ENCODE data around the gene ITGB6.
A peak's percentile ranks its signal among the peaks of the same experiment; 100 is the strongest.

Gene ITGB6, protein sequence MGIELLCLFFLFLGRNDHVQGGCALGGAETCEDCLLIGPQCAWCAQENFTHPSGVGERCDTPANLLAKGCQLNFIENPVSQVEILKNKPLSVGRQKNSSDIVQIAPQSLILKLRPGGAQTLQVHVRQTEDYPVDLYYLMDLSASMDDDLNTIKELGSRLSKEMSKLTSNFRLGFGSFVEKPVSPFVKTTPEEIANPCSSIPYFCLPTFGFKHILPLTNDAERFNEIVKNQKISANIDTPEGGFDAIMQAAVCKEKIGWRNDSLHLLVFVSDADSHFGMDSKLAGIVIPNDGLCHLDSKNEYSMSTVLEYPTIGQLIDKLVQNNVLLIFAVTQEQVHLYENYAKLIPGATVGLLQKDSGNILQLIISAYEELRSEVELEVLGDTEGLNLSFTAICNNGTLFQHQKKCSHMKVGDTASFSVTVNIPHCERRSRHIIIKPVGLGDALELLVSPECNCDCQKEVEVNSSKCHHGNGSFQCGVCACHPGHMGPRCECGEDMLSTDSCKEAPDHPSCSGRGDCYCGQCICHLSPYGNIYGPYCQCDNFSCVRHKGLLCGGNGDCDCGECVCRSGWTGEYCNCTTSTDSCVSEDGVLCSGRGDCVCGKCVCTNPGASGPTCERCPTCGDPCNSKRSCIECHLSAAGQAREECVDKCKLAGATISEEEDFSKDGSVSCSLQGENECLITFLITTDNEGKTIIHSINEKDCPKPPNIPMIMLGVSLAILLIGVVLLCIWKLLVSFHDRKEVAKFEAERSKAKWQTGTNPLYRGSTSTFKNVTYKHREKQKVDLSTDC

DNA sequence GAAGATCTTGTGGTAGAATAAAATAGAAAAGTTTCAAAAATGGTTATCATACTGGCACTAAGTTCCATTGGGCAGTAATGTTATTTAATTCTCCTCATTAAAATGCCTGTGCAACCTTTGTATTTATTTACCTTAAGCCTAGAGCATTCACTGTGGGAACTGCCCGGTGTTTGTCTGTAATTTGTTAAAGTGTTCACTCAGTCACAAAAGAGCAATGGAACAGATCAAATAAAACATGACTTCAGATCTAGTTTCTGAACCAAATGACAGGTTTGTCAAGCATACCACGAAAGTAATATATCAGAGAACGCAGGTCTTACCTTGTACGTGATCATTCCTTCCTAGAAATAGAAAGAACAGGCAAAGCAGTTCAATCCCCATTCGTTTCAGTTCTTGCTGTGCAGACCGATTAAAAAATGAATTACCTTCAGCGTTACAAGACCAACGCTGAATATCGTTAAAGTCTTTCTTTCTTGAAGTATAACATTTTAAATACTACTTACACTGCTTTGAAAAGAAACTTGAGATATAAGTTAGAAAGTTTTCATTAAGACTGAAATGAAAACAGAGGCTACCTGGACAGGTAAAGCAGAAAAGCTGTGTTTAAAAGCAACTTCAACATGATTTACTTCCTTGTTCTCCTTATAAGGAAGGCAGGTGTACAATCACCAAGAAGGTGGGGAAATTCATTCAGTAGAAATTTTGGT is at the start of gene ITGB6:
Gene ITGB6 (minus strand): TSS at position 590 of the 707 bp plus-strand sequence. CDS start 209 bp downstream, at position 381.
- no peak for DNase-seq

DNA sequence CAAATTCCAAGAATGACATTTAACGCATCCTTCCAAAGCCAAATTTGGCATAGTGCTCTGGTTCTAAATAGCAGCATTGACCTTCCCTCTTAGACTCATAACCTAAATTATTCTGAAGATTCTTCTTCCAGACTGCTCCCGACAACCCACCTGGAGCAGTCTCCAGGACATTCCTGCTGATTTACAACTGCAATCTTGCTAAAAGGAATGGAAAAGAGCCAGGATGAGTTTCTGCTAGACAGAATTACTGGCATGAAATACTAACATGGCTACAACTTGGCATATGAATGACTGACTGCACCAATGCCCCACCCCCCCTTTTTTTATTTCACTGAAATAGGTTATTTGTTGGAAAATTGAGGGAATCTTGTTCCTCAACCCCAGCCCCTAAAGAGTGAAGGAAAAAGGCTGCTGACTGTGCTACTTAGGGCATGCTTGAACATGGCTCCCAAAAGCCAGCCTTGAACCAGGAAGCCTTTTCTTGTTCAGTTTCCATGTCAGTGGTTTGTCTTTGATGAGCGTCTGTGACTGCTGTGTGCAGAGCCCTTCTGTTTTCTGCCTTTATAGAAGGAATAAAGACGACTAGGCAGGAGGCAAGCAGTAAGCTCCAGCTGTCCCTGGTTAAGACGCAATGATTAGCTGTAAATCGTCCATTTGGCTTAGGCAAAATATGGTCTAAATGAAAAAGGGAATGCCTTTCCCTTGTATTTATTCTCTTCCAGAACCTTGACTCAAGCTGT is 47.4 kb upstream of the ITGB6 start:
- peak; percentile 91 for DNase-seq

DNA sequence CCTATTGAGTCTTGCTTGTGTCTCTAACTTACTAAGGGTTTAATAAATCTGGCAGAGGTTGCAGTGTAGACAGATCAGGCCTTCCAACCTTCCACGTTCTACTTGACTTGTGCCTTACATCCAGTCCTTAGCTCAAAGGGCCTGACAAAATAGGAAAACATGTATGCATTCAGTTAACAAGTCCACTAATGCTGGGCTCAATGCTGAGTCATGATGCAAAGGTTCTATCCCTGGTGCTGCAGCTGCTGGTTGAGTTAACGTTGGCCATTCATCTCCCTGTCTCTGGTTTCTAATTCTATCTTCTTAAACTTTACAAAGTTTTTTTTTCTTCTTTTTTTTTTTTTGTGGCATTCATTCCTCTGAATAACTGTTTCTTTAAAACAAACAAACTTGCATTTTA is 46.3 kb upstream of the ITGB6 start:
- DNase-seq: peak; percentile 20

DNA sequence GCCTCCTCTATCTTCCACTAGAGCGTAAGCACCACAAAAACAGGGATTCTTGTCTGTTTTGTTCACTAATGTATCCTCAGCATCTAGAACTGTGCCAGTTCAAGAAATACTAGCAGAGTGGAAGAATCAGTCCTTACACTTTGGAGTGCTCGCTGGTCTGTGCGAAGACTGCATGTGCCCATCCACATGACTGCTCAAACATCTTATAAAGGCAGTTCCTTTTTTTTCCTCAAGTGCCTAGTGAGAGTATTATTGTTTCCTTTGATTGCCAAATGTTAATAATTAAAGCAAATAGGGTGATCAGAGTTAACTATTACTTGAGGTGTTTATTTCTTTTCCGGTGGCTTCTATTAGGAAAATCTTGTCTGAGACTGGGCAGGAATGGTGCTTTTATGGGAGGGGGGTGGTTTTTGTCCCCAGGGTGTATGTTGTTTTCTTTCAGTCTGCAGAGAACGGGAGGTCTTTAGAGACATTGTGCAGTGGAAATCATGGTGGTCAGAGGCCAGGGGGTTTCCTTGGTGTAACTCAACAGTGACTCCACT is 45.6 kb upstream of the ITGB6 start:
- no peak for DNase-seq

DNA sequence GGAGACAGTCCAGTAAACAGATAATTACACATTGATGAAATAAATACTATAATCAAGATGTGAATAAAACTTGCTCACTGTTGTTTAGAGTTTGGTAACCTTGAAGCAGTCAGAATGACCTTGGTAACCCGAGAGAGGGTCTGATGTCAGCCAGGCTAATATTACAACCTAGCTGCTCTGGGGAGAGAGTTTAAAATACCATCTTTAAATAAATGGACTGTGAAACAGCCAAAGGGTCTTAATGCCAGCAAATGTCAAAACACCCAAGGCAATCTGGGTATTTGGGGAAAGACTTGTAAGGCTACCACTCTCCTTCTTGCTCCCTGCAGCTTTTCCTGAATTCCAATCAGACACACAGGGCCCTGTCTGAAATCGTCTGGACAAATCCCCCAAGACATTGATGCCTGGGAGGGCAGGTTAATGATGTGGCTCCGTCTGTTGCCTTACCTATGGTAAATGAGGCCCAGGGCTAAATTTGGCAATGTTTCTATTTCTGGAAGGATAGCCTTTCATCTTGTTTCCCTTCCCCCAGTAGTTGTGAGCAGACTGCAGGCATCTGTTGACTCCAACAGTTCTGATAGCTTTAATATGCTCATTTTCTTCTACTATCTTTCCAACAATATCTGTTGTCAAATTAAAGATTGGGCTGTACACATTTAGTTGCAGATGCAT is 43.0 kb upstream of the ITGB6 start:
- peak; percentile 74 for DNase-seq

DNA sequence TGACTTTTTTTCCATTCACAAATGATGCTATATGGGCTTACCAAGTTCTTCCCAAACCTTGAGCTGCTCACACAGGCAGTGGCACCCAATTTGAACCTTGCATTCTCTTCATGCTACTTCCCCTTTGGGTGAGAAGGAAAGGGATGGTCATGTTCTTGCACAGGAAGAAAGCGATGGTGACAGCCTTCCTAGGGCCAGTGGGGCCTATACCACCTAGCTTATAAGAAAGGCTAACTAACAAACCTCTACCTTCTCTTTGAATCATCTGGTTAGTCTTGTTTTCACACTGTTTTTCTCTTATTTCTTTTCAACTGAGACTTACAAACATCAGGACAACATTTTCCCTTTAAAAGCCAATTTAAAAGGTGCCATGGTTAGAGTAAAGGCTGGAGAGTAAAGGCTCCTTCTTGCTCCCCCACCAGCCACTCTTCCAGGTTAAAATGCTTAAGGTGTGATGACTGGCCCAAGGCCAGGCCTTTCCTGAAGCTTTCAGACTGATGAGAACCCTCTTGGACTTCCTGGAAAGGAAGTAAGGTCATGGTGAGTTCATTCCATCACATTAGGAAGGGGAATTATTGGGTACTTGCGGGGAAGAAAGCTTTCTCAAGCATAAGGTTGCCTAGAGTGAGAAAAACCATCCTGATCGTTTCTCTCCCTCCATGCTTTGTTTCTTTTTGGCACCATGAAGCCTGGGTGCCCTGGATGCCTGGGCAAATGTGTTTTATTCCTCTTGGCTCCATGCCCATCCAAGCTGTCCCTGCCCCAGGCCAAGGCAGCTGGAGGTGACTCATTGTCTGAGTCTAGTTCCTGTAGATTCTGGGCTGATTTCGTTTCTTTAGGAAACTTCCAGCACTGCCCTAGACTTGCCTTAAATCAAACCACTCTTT is 41.4 kb upstream of the ITGB6 start:
- no peak for DNase-seq

DNA sequence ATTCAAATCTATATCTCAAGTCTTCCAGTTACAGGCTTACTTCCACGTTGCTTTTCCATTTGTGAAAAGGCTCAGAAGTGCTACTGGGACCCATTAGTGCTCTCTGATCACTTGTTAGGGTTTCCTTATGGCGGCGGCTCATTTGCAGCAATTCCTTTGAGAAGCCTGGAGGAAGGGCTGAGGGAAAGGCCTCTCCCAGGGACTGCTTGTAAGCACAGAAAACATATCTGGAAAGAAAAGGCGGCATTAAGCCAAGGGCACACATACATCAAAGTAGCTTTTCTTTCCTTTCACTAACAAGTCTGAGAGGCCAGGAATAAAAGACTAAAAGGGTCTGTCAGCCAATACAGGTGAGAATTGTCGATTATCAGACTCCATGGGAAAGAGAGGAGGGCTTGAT is 39.4 kb upstream of the ITGB6 start:
- DNase-seq: no peak

DNA sequence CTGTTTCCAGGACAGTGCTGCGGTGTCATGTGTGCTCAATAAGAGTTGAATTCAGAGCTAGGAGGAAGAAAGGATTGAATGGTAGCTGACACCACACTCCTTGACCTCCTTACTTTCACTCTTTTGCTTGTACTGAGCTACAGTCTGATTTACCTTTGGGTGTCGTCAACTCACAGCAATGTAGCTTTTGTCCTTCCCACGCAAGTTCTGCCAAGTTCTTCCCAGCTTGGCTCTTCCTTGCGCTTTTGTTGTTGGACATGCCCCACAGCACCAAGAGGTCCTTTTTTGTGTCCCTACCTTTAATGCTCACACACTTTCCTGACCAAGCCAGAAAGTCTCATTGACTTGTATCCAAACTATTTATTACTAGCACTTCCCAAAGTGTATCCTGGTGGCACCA is 38.3 kb upstream of the ITGB6 start:
- no peak for DNase-seq

DNA sequence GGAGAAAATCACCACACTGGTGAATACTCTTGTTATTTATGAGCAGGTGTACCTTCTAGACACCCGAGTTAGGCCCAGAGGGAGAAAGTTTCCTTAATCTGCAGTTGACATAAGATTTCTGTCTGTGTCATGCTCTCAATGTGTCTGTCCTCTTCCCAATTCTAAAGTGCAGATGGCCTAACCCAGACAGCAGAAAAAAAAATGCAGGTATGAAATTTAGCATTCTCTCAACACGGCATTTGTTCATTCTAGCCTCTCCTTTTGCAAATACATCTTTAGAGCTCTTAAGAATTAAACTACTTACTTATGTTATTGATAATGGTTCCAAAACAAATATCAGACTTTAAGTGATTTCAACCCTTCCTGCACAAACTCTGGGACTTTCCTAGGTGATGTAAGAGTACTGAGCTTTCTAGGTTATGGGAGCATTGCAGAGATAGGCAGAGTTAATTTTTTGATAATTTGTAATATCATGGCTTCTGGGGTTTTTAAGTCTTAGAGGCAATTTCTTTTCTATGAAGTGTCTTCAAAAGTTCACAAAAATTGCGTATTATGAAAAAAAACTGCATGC is 32.9 kb upstream of the ITGB6 start:
- no peak for DNase-seq

DNA sequence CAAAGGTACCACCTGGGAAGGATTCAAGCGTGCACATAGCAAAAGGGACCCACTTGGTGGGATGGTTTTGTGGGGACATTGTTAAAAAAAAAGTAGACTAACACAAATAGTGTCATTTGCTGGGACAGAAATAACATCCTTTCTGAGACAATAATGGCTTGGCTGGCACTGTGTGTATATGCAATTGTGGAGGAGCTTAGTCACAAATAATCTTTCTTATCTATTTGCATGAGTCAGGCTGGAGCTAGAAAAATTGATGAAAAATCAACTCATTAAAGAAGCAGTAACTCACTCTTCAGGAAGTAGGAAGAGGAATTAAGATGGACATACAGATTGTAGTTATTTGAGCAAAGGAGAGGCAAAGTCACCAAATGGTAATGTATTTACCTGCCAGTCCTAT is 29.5 kb upstream of the ITGB6 start:
- no peak for DNase-seq

DNA sequence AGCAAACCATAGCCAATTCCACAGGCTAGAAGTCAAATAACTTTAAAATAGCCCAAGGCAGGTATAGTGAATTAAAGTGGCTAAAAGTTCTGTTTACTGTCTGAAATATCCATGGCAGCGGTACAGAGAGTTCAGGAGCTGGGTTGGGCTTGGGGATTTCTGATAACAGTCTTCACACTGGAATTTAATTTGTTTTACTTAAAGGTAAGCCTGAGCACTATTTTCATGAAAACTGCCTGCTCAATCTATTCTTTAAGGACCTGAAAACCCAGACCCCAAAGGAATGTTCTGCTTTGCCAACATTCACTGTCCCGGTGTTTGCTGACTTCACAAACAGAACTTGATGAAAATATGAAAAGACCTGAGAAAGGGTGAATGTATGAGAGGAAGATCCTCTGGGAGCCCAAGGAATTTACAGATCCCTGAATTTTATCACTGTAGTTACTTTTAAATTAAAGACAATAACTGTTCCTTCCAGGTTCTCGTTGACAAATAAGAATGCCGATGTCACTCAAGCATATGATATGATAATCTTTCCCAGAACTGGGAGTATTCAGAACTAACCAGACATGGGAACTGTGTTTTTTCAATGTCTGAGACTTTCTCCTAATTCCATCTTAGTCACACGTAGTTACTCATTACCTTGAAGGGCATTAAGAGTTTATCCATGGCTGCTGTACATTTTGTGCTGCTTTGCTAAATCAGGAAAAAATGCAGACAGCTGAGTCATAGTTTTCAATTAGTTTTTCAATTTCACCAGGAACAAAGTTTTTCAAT is 28.3 kb upstream of the ITGB6 start:
- DNase-seq: no peak

DNA sequence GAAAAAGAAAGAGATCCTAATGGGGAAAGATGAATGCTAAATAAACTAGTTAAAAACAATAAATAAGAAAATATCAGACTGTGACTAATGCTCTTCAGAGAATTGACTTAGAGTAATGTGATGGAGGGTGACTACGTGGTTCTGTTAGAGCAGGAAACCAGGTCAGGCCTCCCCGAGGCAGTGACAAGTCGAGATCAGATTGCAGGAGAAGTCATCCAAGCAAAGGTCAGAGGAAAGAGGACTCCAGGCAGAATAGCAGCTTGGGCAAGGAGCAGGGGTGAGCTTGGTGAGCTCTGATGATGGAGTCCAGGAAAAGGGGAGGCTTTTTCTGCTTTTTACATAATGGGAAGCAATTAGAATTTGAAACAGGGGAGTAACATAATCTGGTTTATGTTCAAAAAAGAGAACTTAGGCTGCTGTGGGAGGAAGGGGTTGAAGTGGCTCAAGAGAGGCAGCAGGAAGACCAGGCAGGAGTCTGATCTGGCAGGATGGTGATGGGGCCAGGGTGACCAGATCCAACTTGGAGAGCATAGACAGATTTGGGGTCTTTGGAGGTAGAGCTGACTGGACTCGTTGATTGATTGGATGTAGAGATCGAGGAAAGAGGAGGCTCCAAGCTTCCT is 27.3 kb upstream of the ITGB6 start:
- DNase-seq: no peak

DNA sequence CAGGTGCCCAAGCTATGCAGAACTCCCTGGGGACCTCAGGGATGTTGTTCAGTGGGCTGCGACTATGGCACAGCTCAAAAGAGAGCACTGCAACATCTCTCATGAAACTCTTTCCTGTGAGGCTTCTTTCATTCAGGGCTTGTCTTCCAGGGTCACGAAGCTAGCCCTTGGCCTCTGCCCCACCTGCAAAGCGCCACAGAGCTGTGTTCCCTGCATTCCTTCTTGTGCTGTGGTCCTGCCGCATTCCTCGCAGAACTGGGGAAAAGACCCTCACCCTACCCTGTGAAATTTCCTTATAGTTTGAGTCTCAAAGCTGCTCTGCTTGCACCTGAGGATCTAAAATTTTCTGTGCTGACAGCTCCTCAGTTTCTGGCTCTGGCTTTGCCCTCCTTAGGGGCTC is 26.3 kb upstream of the ITGB6 start:
- DNase-seq: no peak

DNA sequence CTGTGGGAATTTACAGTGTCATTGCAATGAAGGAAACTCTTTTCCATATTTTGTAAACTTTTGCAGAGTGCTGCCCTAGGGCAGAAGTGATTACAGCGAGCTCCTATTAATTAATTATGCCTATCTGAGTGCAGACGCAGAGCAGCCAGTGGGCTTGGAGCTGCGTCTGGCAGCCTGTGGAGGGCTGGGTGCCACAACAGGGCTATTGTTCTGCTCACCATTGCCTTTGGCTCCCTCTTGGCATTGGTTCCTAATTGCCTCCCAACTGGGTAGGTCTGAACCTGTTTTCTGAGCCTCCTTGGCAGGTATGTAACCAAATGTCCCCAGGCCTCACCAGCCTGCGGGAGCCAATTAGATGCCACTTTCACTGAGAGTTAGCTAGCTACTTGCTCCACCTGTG is 25.6 kb upstream of the ITGB6 start:
- no peak for DNase-seq

DNA sequence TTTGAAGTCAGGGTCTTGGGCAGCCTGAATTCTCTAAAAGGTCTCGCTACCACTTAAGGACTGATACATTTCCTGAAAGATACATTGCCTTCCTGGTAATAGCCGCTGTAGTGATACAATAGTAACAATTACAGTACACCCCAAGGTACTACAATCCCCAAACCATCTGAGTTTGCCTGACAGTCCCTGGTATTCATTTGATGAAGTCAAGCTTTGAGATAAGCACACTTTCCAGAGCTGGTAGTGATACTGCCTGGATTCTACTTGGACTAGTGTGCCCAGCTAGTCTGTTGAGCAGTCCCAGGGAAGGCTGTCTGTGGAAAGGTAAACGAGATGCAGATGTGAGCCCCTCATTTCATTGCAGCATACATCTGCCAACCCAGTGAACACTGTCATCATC is 24.4 kb upstream of the ITGB6 start:
- no peak for DNase-seq

DNA sequence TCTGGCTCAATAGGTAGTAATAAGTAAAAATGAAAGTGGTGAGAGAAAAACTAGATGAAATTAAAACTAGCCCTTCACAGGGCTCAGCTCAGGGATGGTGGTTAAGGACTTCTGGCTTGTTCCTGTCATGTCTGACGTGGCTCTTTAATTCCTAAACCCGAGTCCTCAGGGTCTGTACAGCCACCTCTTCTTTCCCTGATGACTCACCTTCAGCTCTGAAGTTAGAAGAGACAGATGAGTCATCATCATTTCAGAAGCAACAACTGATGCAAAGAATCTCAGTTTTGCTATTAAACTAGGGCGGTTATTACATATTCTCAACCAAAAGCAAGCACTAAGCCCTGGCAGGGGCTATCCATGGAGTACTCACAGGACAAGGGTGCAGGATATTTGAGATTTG is 24.0 kb upstream of the ITGB6 start:
- no peak for DNase-seq

DNA sequence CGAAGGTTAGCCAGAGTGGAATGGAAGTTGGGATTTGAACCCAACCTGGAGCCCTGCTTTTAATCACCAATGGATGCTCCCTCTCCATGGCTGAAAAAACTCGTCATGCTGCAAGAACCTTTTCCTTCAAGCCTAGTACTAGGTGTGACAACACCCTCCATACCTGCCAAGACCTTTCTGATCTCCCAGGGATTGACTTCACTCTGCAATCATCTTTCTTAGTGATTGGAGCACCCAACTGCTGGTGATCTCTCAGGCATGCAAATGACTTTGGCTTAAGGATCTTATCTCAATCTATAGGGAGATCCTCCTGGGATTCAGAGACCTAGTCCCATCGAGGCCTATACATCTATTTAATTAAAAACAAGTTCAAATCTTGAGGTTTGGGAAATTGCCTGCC is 23.5 kb upstream of the ITGB6 start:
- no peak for DNase-seq

DNA sequence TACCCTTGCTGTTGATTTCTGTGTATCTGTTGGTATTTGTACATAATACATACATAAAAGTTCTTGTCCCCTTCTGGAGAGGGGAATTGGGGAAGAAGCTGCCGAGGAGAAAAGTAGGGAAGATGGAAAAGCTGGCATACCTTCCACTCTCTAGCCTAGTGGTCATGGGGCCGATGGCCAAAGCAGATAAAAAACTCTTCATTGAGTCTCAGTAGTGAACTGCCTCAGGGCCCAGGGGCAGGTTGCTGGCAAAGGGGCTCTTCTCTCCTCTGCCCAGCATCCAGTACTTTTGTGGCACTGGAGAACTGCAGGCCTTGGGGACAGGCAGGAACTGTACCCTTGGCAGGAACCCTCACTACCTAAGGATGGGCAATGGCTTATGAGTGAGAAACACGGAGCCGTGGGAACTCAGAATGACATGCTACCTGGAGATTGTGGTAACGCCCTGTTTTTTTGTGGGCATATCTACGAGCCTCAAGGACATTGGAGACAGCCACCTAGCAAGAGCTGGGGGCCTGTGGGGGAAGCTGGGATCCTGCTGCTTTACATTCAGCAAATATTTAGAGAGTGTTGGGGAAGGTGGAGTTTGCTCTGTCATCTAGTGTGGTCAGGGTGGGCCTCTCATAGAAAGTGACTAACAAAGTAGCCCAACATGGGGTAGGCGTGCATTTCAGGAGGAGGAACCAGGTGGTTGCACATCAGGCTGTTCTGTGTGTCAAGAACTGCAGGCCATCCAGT is 22.6 kb upstream of the ITGB6 start:
- no peak for DNase-seq
